GM10266 (cell line): ENCODE measurements around the gene WSB1.

Source experiments
- DNase-seq: peaks from one replicate; pipeline ENCODE4 v3.0.0; 2012; ENCODE audit errors: extremely low spot score
- CTCF ChIP-seq: IDR thresholded peaks from 2 replicates; pipeline ENCODE4 v1.5.1; 2012; ENCODE audit warnings: mild to moderate bottlenecking, low read depth; ENCODE audit not compliant: control insufficient read depth, insufficient read depth; ENCODE audit errors: missing control alignments

WSB1 gene

GRCh38 chr17:27256225-27257030, 37.5 kb upstream of the WSB1 start:
- no peak for TF ChIP-seq CTCF

GRCh38 chr17:27257031-27257357, 36.9 kb upstream of the WSB1 start:
- TF ChIP-seq CTCF, result no peak
- DNase-seq, result no peak

More at GRCh38 chr17:27256225-27257030, 37.5 kb upstream of the WSB1 start:
- DNase-seq, result no peak

- DNase-seq, result no peak
- no peak for TF ChIP-seq CTCF
Measured at GRCh38 chr17:27259356-27259755, 34.6 kb upstream of the WSB1 start.

GRCh38 chr17:27263386-27263785, 30.5 kb upstream of the WSB1 start:
- no peak for DNase-seq
- TF ChIP-seq CTCF, result no peak

- no peak for DNase-seq
Measured at GRCh38 chr17:27264068-27264812, 29.7 kb upstream of the WSB1 start.

GRCh38 chr17:27265333-27265732, 28.6 kb upstream of the WSB1 start:
- no peak for TF ChIP-seq CTCF
- DNase-seq, result no peak

More at GRCh38 chr17:27264068-27264812, 29.7 kb upstream of the WSB1 start:
- no peak for TF ChIP-seq CTCF

- TF ChIP-seq CTCF, result no peak
- no peak for DNase-seq
Measured at GRCh38 chr17:27266228-27266627, 27.7 kb upstream of the WSB1 start.
